NCI-H2171 treated with DMSO at 0.1 percent for 48 hours (cell line): ENCODE results near the gene BBS7.

ENCODE experiments used
- DNase-seq: peaks from one replicate; lab custom pipeline; 2025; lab: John Stamatoyannopoulos, UW

Gene BBS7, protein sequence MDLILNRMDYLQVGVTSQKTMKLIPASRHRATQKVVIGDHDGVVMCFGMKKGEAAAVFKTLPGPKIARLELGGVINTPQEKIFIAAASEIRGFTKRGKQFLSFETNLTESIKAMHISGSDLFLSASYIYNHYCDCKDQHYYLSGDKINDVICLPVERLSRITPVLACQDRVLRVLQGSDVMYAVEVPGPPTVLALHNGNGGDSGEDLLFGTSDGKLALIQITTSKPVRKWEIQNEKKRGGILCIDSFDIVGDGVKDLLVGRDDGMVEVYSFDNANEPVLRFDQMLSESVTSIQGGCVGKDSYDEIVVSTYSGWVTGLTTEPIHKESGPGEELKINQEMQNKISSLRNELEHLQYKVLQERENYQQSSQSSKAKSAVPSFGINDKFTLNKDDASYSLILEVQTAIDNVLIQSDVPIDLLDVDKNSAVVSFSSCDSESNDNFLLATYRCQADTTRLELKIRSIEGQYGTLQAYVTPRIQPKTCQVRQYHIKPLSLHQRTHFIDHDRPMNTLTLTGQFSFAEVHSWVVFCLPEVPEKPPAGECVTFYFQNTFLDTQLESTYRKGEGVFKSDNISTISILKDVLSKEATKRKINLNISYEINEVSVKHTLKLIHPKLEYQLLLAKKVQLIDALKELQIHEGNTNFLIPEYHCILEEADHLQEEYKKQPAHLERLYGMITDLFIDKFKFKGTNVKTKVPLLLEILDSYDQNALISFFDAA

GRCh38 chr4:121869841-121870822 lies at the start of gene BBS7:
TSS of gene BBS7 (minus strand) at chr4:121870474. CDS start at chr4:121870313, 161 bp downstream.
- DNase-seq = peak; percentile 87

DNA sequence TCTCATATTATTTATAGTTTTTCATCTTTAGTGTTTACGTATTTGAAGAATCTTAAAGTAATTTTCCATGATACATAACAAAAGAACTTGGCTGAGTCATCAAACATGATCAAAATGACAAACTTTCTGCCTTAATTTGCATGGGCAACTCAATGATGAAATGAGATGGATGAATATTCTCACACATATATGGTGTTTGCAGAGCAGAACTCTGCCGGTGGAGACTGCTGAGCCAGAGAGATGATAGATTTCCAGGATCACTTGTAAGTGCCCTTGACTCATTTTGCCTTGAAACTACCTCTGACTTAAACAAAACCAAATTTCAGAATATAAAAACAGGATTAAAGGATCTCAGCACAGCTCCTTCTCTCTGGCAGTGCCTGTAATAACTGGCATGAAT lies 43.4 kb upstream of the BBS7 start:
- DNase-seq = no peak

GRCh38 chr4:121908346-121908745 lies 38.1 kb upstream of the BBS7 start:
- no peak for DNase-seq

- DNase-seq = peak; percentile 37
These were observed 30.1 kb upstream of the BBS7 start for GRCh38 chr4:121900132-121900983.

DNA sequence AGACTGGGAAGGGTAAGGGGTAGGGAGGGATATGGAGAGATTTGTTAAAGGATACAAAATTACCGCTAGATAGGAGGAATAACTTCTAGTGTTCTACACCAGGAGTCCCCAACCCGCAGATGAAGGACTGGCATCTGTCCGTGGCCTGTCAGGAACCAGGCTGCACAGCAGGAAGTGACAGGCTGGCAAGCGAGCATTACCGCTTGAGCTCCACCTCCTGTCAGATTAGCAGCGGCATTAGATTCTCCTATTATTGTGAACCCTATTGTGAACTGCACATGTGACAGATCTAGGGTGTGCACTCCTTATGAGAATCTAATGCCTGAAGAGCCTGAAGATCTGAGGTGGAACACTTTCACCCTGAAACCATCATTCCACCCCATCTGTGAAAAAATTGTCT lies 27.9 kb upstream of the BBS7 start:
- DNase-seq = no peak

- DNase-seq = no peak
These were observed 17.9 kb upstream of the BBS7 start for GRCh38 chr4:121888134-121888533.

DNA sequence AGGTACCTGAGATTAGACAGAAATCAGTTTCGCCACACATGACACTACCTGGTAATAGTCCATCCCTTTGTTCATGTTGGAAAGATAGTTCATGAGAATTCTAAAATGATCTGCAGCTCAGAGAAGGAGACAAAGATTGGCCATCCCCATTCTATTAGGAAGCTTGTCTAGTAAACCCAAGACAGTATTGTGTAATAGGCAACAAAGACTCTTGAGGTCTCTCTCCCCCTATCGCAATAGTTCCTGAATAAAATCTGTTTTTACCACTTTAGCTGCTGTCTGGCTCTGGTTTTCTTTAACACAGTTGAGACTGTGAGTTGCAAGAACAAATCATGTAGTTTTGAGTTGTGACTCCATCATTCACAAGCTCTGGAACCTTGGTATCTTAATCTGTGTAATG lies 14.8 kb upstream of the BBS7 start:
- DNase-seq = no peak

- DNase-seq = no peak
These were observed 10.9 kb upstream of the BBS7 start for GRCh38 chr4:121881158-121881557.

- no peak for DNase-seq
These were observed 8.9 kb upstream of the BBS7 start for GRCh38 chr4:121879135-121879534.

- DNase-seq = no peak
These were observed 6.9 kb upstream of the BBS7 start for GRCh38 chr4:121877041-121877773.

DNA sequence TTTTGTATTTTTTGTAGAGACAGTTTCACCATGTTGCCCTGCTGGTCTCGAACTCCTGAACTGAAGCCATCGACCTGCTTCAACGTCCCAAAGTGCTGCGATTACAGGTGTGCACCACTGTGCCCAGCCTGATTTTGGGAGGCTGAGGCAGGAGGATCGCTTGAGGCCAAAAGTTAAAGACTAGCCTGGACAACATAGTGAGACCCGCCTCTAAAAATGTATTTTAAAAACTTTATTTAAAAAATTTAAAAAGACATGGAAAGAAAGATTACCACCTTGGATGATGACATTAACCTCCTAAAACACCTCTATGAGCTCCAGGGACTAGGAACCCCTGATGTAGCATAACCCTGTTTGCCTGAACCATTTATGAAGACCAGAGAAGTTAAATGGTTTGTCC lies 5.8 kb upstream of the BBS7 start:
- no peak for DNase-seq

DNA sequence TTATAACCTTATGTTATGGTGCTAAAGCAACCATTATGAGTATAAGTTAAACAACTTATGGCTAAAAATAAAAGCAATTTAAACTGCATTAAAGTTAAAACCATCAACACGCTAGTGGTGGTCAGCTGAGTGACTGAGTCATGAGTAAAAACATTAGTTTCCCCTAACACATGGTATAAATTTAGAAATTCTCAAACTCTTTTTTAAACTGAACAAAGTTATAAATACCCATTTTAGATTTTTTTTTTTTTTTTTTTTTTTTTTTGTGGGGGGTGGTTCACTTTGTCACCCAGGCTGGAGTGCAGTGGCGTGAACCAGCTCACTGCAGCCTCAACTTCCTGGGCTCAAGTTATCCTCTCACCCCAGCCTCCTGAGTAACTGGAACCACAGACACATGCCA lies 5.4 kb upstream of the BBS7 start:
- DNase-seq = no peak

- DNase-seq = no peak
These were observed 3.3 kb upstream of the BBS7 start for GRCh38 chr4:121873604-121874003.

- no peak for DNase-seq
These were observed 6.5 kb downstream of the BBS7 start for GRCh38 chr4:121863799-121864198.

DNA sequence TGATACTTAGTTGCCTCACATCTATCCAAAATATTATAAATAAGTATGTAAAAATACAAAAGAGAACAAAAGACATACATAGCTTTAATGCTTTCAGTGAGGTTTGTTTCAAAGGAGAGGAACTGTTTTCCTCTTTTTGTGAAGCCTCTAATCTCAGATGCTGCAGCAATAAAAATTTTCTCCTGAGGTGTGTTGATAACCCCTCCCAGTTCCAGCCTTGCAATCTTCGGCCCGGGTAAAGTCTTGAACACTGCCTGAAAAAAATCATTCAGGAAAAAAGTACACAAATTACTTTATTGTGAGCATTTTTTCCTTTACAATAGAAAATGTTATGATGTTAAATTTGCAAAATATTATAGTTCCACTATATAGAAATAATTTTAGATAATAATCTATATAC lies 8.8 kb downstream of the BBS7 start:
- no peak for DNase-seq

GRCh38 chr4:121860121-121860520 lies 10.2 kb downstream of the BBS7 start:
- no peak for DNase-seq

DNA sequence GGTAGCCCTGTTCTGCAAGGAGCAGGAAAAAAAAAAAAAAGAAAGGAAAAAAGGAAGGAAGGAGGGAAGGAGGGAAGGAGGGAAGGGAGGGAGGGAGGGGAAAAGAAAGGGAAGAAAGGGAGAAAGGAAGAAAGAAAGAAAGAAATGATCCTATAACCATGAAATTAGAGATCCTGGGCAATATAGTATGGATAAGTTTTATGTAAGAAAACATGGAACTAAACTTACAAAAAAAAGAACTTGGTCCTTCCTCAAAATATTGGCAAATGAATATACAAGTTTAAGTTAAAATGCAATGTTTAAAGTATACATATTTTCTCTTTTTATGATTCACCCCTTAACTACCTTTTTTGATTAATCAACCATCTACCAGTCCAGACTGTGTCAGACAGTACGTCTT lies 18.9 kb downstream of the BBS7 start:
- DNase-seq = no peak

- no peak for DNase-seq
These were observed 23.6 kb downstream of the BBS7 start for GRCh38 chr4:121846662-121847061.

- no peak for DNase-seq
These were observed 27.4 kb downstream of the BBS7 start for GRCh38 chr4:121842862-121843261.

- DNase-seq = no peak
These were observed 32.1 kb downstream of the BBS7 start for GRCh38 chr4:121838136-121838535.

DNA sequence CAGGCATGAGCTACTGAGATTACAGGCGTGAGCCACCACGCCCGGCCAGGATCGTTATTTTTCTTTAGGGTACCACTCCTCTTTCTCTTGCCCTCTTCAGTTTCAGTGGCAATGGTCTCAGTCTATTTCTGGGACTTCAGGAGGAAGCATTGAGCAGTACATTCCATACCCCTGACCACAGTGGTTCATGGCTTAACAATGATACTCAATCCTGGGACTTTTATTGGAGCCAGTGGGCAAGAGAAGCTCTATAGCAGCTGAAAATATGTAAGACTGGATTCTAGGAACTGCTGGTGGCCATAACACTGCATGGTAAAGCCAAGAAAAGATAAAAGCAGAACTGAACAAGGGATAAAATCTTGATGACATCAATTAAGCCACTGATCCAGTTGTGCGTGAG lies 40.8 kb downstream of the BBS7 start:
- no peak for DNase-seq
